IPS DF 4.7 (cell line): ENCODE data around the gene LHX4.
"Not testable (repeated sequence)": the region's sequence is repeated elsewhere in the genome, so short reads cannot be mapped to it uniquely, and the experiment has no call there.

ENCODE experiments used
- DNase-seq: peaks from one replicate; pipeline ENCODE4 v3.0.0-alpha.2; 2013; ENCODE audit warnings: low spot score; ENCODE audit errors: extremely low read depth

LHX4 gene

GRCh38 chr1:180197231-180197630 is 32.8 kb upstream of the LHX4 start:
- no peak for DNase-seq

GRCh38 chr1:180198196-180198595 is 31.9 kb upstream of the LHX4 start:
- no peak for DNase-seq

- DNase-seq: no peak
Measured at GRCh38 chr1:180198611-180199010, 31.5 kb upstream of the LHX4 start.

GRCh38 chr1:180199018-180199417 is 31.0 kb upstream of the LHX4 start:
- no peak for DNase-seq

GRCh38 chr1:180201451-180202200 is 28.4 kb upstream of the LHX4 start:
- no peak for DNase-seq

- DNase-seq: not testable (repeated sequence)
Measured at GRCh38 chr1:180202588-180202987, 27.5 kb upstream of the LHX4 start.

- no peak for DNase-seq
Measured at GRCh38 chr1:180204231-180204630, 25.8 kb upstream of the LHX4 start.

GRCh38 chr1:180206581-180206980 is 23.5 kb upstream of the LHX4 start:
- DNase-seq: no peak

GRCh38 chr1:180208264-180208663 is 21.8 kb upstream of the LHX4 start:
- DNase-seq: no peak

- no peak for DNase-seq
Measured at GRCh38 chr1:180210008-180210620, 19.9 kb upstream of the LHX4 start.

GRCh38 chr1:180211156-180211859 is 18.8 kb upstream of the LHX4 start:
- no peak for DNase-seq

GRCh38 chr1:180211860-180212229 is 18.2 kb upstream of the LHX4 start:
- no peak for DNase-seq

GRCh38 chr1:180213401-180214170 is 16.5 kb upstream of the LHX4 start:
- no peak for DNase-seq

GRCh38 chr1:180215856-180216625 is 14.0 kb upstream of the LHX4 start:
- no peak for DNase-seq

GRCh38 chr1:180217006-180217405 is 13.1 kb upstream of the LHX4 start:
- no peak for DNase-seq

- no peak for DNase-seq
Measured at GRCh38 chr1:180218806-180219765, 11.0 kb upstream of the LHX4 start.

GRCh38 chr1:180219776-180220175 is 10.3 kb upstream of the LHX4 start:
- no peak for DNase-seq

GRCh38 chr1:180221462-180221861 is 8.6 kb upstream of the LHX4 start:
- no peak for DNase-seq

GRCh38 chr1:180224902-180225301 is 5.2 kb upstream of the LHX4 start:
- DNase-seq: no peak

- DNase-seq: no peak
Measured at GRCh38 chr1:180225403-180225802, 4.7 kb upstream of the LHX4 start.
